ENCODE results near the gene SPCS2.

DNA sequence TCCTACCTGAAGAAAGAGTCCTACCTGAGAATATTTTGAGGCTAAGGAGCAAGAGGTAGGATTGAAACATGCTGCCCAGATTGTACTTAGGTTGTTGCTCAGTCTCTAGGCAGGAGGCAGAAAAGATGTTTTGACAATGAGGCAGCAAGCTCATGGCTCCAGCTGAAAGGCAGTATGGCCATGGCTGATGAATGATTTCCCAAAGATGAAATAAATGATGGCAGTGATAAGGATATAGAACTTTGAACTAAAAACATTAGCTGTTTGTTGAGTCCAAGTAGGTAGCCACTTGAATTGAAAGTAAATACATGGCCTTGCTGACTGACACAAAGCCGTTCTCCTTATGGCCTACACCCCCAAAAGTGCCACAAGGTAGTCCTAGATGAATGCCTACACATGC is 32.8 kb downstream of the SPCS2 start:
- TF ChIP-seq CTCF (IDR thresholded peaks at IDR 0.05; ENCODE audit: insufficient read depth, low read depth, low read length) (no peak), EZH2 (IDR thresholded peaks at IDR 0.05; ENCODE audit: insufficient read depth, low read length) (no peak)
